Endodermal cell (in vitro differentiated cells): ENCODE data around the gene LMX1B. TPM values are rescaled to one million over a fixed set of nuclear protein-coding genes. Genes with fewer than 3 reads are reported as not detected.
A peak's percentile ranks its signal among the peaks of the same experiment; 100 is the strongest.

Source experiments
- DNase-seq: peaks from one replicate; pipeline ENCODE4 v3.0.0-alpha.2; 2017
- H3K27ac ChIP-seq: 2 replicates; pipeline ENCODE4 v1.5.1; 2013; ENCODE audit warnings: mild to moderate bottlenecking, low read depth, low read length, moderate library complexity
- H3K27me3 ChIP-seq: 2 replicates; pipeline ENCODE4 v1.6.1; 2013; ENCODE audit warnings: mild to moderate bottlenecking, low read length, moderate library complexity; ENCODE audit not compliant: insufficient read depth, control insufficient read depth, poor library complexity, severe bottlenecking
- H3K36me3 ChIP-seq: 2 replicates; pipeline ENCODE4 v1.7.0; 2013; ENCODE audit warnings: mild to moderate bottlenecking, low read length, moderate library complexity; ENCODE audit not compliant: control insufficient read depth, insufficient read depth
- H3K4me1 ChIP-seq: one replicate; pipeline ENCODE4 v1.7.0; 2013; ENCODE audit warnings: low read length; ENCODE audit not compliant: control insufficient read depth, insufficient read depth
- H3K4me3 ChIP-seq: 2 replicates; pipeline ENCODE4 v1.5.1; 2013; ENCODE audit warnings: mild to moderate bottlenecking, low read length, moderate library complexity
- H3K9ac ChIP-seq: 2 replicates; pipeline ENCODE4 v1.6.1; 2013; ENCODE audit warnings: mild to moderate bottlenecking, low read length, moderate library complexity; ENCODE audit not compliant: poor library complexity, severe bottlenecking; ENCODE audit errors: extremely low read depth
- H3K9me3 ChIP-seq: 2 replicates; pipeline ENCODE4 v1.6.1; 2013; ENCODE audit warnings: mild to moderate bottlenecking, low read length, moderate library complexity; ENCODE audit not compliant: control insufficient read depth
- H3K27ac Mint-ChIP-seq: 2 replicates; pipeline ENCODE4 v1.8.0; 2020; ENCODE audit warnings: mixed read lengths
- H3K27me3 Mint-ChIP-seq: 2 replicates; pipeline ENCODE4 v1.8.0; 2021; ENCODE audit warnings: mild to moderate bottlenecking, mixed read lengths; ENCODE audit not compliant: insufficient read depth
- H3K36me3 Mint-ChIP-seq: 2 replicates; pipeline ENCODE4 v1.8.0; 2020; ENCODE audit warnings: low read depth, mixed read lengths
- H3K4me1 Mint-ChIP-seq: 2 replicates; pipeline ENCODE4 v1.8.0; 2020; ENCODE audit warnings: mixed read lengths
- H3K4me3 Mint-ChIP-seq: 2 replicates; pipeline ENCODE4 v1.8.0; 2020; ENCODE audit warnings: mild to moderate bottlenecking, moderate library complexity, mixed read lengths
- H3K9me3 Mint-ChIP-seq: 2 replicates; pipeline ENCODE4 v1.8.0; 2020; ENCODE audit warnings: mild to moderate bottlenecking, mixed read lengths
- WGBS, 2 experiments: methylation state at CpG; one replicate each; pipeline versions ENCODE4 v1.1.5 to v1.1.7; 2013; ENCODE audit warnings: missing lambda C conversion rate in 2 of 2, mixed read lengths in 1 of 2; ENCODE audit not compliant: insufficient coverage in 1 of 2, insufficient read length in 1 of 2; 5-methylcytosine and 5-hydroxymethylcytosine counted together
- total RNA-seq, 2 donors: library from RNA; stranded (reverse); fragmentation: NEBNext Ultra II Directional in 1 of 2; extraction: Animal tissue kit (Norgen Biotek cat#: 25700) in 1 of 2; gene quantifications; 2 replicates in 1 of 2; 3 replicates in 1 of 2; pipeline ENCODE4 v1.2.1, GENCODE V29; 2021
- TF ChIP-seq, protein P1 (sequence below): fragments of 200-600 bp; sonication (generic); conservative IDR thresholded peaks from 2 replicates; pipeline ENCODE4 v1.5.0; 2021; ENCODE audit warnings: antibody characterized with exemption, mild to moderate bottlenecking

Gene LMX1B
- total RNA-seq, 2 donors from 2014 or later, result 11.1 to 11.4 TPM

DNA sequence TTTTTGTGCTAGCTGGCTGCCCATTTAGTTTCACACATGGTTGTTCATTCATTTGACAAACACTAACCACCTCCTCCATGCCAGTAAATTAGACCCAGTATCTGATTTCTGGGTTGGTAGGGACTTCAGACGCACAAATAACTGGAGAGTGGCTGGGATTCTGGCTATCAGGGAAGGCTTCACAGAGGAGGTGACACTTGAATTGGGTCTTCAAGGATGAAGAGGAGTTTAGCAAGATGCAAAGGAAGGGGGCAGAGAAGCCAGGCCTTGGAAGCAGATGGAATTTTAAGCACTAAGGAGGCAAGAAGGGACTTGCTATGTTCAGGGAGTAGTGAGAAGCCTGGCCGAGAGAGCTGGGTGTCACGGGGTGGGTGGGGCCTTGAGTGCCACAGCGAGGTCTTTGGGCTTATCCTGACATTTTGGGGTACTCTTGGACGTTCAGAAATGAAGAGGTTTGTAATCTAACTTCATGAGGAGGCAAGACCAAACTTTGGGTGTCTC lies 71.3 kb downstream of the LMX1B start:
- no peak overlapping the region for H3K4me3 Mint-ChIP-seq
- no peaks in the 10 kb centered on the region for H3K9me3 Mint-ChIP-seq
- Histone ChIP-seq H3K27me3 (peaks cover 78% of the 10 kb centered on the region), H3K4me1 (peaks cover 6% of the 10 kb centered on the region), H3K36me3 (no peaks in the 10 kb centered on the region), H3K9ac (no peak overlapping the region), H3K27ac (no peak overlapping the region), H3K9me3 (no peaks in the 10 kb centered on the region), H3K4me3 (no peak overlapping the region)
- H3K36me3 Mint-ChIP-seq, result no peaks in the 10 kb centered on the region
- no peak for DNase-seq
- TF ChIP-seq, protein P1, sequence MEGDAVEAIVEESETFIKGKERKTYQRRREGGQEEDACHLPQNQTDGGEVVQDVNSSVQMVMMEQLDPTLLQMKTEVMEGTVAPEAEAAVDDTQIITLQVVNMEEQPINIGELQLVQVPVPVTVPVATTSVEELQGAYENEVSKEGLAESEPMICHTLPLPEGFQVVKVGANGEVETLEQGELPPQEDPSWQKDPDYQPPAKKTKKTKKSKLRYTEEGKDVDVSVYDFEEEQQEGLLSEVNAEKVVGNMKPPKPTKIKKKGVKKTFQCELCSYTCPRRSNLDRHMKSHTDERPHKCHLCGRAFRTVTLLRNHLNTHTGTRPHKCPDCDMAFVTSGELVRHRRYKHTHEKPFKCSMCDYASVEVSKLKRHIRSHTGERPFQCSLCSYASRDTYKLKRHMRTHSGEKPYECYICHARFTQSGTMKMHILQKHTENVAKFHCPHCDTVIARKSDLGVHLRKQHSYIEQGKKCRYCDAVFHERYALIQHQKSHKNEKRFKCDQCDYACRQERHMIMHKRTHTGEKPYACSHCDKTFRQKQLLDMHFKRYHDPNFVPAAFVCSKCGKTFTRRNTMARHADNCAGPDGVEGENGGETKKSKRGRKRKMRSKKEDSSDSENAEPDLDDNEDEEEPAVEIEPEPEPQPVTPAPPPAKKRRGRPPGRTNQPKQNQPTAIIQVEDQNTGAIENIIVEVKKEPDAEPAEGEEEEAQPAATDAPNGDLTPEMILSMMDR, result no peak
- peaks cover 12% of the 10 kb centered on the region for H3K4me1 Mint-ChIP-seq
- H3K27ac Mint-ChIP-seq, result no peak overlapping the region
- H3K27me3 Mint-ChIP-seq, result peaks cover 85% of the 10 kb centered on the region
- 78 to 81% methylated on average over 4 to 5 of the region's 5 CpGs for WGBS, 2 experiments

DNA sequence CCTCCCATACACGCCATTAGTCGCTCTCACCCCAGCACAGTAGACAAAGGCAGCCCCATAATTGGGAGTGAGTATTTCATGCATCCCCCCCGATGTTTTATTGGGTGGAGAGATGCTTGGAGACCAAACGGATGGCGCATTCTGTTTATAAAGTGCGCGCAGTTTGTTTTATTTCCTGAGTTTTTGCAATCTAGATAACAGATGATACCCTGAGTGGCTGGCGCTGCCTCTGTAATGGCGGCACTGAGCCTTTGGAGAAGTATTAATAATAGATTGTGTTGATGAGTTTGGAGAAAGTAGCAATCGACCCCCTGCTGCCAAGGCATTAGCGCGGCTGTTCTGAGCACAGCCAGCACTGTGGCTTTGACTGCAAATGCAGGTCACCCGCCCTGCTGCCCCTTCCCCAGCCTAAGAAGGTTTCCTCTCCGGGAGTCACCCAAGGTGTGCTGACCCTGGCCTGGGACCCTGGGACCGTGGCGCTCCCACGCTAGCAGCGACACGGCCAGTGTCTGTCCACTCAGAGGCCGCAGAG lies 74.3 kb downstream of the LMX1B start:
- Histone ChIP-seq H3K27me3 (peaks cover 49% of the 10 kb centered on the region), H3K9me3 (no peaks in the 10 kb centered on the region), H3K4me1 (peaks cover 6% of the 10 kb centered on the region), H3K4me3 (no peak overlapping the region), H3K27ac (no peak overlapping the region), H3K36me3 (peaks cover 10% of the 10 kb centered on the region), H3K9ac (no peak overlapping the region)
- Mint-ChIP-seq H3K27me3 (peaks cover 77% of the 10 kb centered on the region), H3K9me3 (no peaks in the 10 kb centered on the region), H3K27ac (no peak overlapping the region), H3K4me3 (no peak overlapping the region), H3K36me3 (peaks cover 6% of the 10 kb centered on the region), H3K4me1 (peaks cover 11% of the 10 kb centered on the region)
- DNase-seq, result peak; percentile 81
- 79 to 86% methylated on average over 9 to 20 of the region's 20 CpGs for WGBS, 2 experiments
- TF ChIP-seq, protein P1, result no peak

DNA sequence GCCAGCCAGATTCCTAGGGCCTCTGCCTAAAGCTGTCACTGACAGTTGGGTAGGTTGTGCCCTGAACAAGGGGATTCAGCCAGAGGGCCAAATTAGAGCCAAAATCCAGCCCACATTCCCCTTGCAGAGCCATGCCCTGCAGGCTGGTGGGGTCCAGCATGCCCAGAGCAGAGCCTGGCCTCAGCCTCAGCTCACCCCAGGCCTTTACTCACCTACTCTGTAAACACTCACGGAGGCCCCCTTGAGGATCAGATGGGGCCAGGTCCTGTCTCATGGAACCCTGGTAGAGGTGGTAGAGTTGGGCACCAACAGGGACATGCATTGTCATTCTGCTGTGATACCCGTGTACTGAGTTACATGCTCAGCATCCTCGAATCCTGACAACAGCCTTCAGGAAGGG lies 74.9 kb downstream of the LMX1B start:
- peak; percentile 79 for DNase-seq
- 60 to 72% methylated on average over 2 to 3 of the region's 3 CpGs for WGBS, 2 experiments
- peaks cover 43% of the 10 kb centered on the region for H3K27me3 ChIP-seq

More for the DNA sequence above, 74.9 kb downstream of the LMX1B start:
- Histone ChIP-seq H3K4me1 (peaks cover 6% of the 10 kb centered on the region), H3K36me3 (peaks cover 10% of the 10 kb centered on the region), H3K4me3 (no peak overlapping the region), H3K9ac (no peak overlapping the region), H3K9me3 (no peaks in the 10 kb centered on the region), H3K27ac (no peak overlapping the region)
- Mint-ChIP-seq H3K4me1 (peaks cover 7% of the 10 kb centered on the region), H3K4me3 (no peak overlapping the region), H3K27me3 (peaks cover 72% of the 10 kb centered on the region), H3K9me3 (no peaks in the 10 kb centered on the region), H3K36me3 (peaks cover 6% of the 10 kb centered on the region), H3K27ac (no peak overlapping the region)
- TF ChIP-seq, protein P1, result peak; percentile 58
